ENCODE data around the gene PCDH15. TPM values are rescaled to one million over a fixed set of nuclear protein-coding genes. Genes with fewer than 3 reads are reported as not detected.

Gene PCDH15
- total RNA-seq, 1 experiment from 2014 or later = 0.61 TPM

GRCh38 chr10:54454271-54454670 is 346.8 kb downstream of the PCDH15 start:
- H3T11ph ChIP-seq (ENCODE audit: low read length) = no peak overlapping the region
- WGBS (ENCODE audit: extremely low coverage, insufficient read length, low lambda C conversion rate) = no CpG with 5 or more reads among the region's 1 CpG
- no peaks in the 10 kb centered on the region for H3K23me2 ChIP-seq (ENCODE audit: insufficient read length, low read depth, low read length, poor library complexity, severe bottlenecking)
- Mint-ChIP-seq H3K9me3 (no peaks in the 10 kb centered on the region; a peak in 1 of 5 replicates), H3K4me3 (no peak overlapping the region), H3K36me3 (ENCODE audit: insufficient read depth in 1 of 3, low read depth in 3 of 3) (no peaks in the 10 kb centered on the region), H3K4me1 (no peaks in the 10 kb centered on the region), H3K27me3 (ENCODE audit: low read depth) (no peaks in the 10 kb centered on the region), H3K27ac (no peak overlapping the region)
- no peak overlapping the region for H2AK5ac ChIP-seq (ENCODE audit: insufficient read length, low read length)
- no peaks in the 10 kb centered on the region for H3K27me3 ChIP-seq (ENCODE audit: insufficient read depth, low read length)
- no peak overlapping the region for H3K18ac ChIP-seq (ENCODE audit: insufficient read length, low read depth, low read length)
- H4K20me1 ChIP-seq (ENCODE audit: control insufficient read depth, insufficient read depth, insufficient read length) = no peaks in the 10 kb centered on the region
- H4K8ac ChIP-seq (replicated peaks; ENCODE audit: insufficient read length, low read depth, low read length) = no peak overlapping the region
- TF ChIP-seq CTCF (conservative IDR thresholded peaks at IDR 0.05) = no peak
- H3K14ac ChIP-seq (ENCODE audit: insufficient read depth, low read length) = no peak overlapping the region
- H3K9ac ChIP-seq (ENCODE audit: extremely low read depth, insufficient read length, low read length) = no peak overlapping the region
- H3K79me2 ChIP-seq (ENCODE audit: insufficient read depth, low read length) = no peaks in the 10 kb centered on the region
- no peak overlapping the region for H3K4me2 ChIP-seq (ENCODE audit: insufficient read depth, insufficient read length, low read length)
- no peak overlapping the region for H2BK5ac ChIP-seq (ENCODE audit: insufficient read length, low read length)
- H3K4me1 ChIP-seq (ENCODE audit: insufficient read depth, low read length) = no peaks in the 10 kb centered on the region
- no peak overlapping the region for H2BK20ac ChIP-seq (ENCODE audit: low read depth, low read length, poor library complexity, severe bottlenecking)
- no peak overlapping the region for H3K23ac ChIP-seq (ENCODE audit: insufficient read length, low read depth, low read length)
- H3K79me1 ChIP-seq (ENCODE audit: insufficient read depth, low read depth, low read length, poor library complexity, severe bottlenecking) = no peaks in the 10 kb centered on the region
- H4K91ac ChIP-seq (ENCODE audit: insufficient read length, low read depth, low read length) = no peak overlapping the region
- DNase-seq = no peak
- no peak overlapping the region for H2BK15ac ChIP-seq (ENCODE audit: low read depth, low read length)
- H3K9me3 ChIP-seq (ENCODE audit: control insufficient read depth, low read depth, low read length) = no peaks in the 10 kb centered on the region
- no peak overlapping the region for H4K5ac ChIP-seq (ENCODE audit: insufficient read length, low read depth, low read length)
- H3K56ac ChIP-seq (ENCODE audit: insufficient read length, low read depth, low read length) = no peak overlapping the region
- H3K27ac ChIP-seq (ENCODE audit: insufficient read length, low read depth, low read length) = no peak overlapping the region
- H2BK12ac ChIP-seq (ENCODE audit: insufficient read length, low read depth, low read length) = no peak overlapping the region
- H2BK120ac ChIP-seq (ENCODE audit: low read depth, low read length, poor library complexity, severe bottlenecking) = no peak overlapping the region
- no peak overlapping the region for H3K4ac ChIP-seq (ENCODE audit: low read depth, low read length)
- no peak overlapping the region for H2AFZ ChIP-seq (ENCODE audit: low read length)

Measured in H9 (cell line).